GM19397 (cell line): ENCODE results near the gene TMEM107.
"Not testable (repeated sequence)": the region's sequence is repeated elsewhere in the genome, so short reads cannot be mapped to it uniquely, and the experiment has no call there.

Experiments used
- ATAC-seq: cut with Tn5 transposase; IDR thresholded peaks from one replicate; pipeline ENCODE4 v1.9.1; 2021; ENCODE audit warnings: mild to moderate bottlenecking, moderate library complexity; ENCODE audit not compliant: unreplicated experiment

Gene TMEM107

GRCh38 chr17:8176197-8176940 is at the start of gene TMEM107:
Gene TMEM107, minus strand, starts transcription at chr17:8176380. Its CDS starts 94 bp downstream, at chr17:8176286.
- ATAC-seq: peak; percentile 51

DNA sequence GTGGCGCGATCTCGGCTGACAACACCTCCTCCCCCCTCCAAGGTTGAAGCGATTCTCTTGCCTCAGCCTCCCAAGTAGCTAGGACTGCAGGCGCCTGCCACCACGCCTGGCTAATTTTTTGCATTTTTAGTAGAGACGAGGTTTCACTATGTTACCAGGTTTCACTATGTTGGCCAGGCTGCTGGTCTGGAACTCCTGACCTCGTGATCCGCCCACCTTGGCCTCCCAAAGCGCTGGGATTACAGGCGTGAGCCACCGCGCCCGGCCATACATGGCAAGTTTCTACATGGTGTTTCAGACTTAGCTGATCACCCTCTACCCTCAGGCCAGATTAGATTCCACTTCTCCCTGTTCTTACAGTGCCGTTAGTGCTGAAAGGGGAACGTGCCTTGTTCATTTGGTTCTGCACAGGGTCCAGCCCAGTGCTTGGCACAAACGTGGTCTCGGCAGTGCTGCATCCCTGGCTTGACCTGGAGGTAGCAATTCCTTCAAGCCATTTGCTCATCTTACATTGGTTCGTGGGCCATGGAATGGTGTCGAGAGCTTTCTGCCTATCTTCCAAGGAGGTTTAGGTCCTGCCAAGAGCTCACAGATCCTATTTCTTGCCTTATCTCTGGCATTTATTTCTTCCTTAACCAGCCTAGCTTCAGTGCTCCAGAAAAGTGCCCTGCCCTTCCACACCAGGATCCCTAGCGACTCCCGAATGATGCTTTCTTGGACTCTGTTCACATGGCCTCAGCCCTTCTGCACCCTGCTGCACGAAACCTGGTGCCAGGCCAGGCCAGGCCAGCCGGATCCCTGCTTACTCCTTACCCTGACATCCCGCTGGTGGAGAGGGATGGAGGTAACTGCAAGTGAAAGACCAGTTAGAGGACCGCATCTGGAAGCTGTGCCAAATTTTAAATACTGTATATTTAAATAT is 49.0 kb upstream of the TMEM107 start:
- ATAC-seq: no peak

- ATAC-seq: peak; percentile 9
These were observed 47.4 kb upstream of the TMEM107 start for GRCh38 chr17:8223356-8224126.

DNA sequence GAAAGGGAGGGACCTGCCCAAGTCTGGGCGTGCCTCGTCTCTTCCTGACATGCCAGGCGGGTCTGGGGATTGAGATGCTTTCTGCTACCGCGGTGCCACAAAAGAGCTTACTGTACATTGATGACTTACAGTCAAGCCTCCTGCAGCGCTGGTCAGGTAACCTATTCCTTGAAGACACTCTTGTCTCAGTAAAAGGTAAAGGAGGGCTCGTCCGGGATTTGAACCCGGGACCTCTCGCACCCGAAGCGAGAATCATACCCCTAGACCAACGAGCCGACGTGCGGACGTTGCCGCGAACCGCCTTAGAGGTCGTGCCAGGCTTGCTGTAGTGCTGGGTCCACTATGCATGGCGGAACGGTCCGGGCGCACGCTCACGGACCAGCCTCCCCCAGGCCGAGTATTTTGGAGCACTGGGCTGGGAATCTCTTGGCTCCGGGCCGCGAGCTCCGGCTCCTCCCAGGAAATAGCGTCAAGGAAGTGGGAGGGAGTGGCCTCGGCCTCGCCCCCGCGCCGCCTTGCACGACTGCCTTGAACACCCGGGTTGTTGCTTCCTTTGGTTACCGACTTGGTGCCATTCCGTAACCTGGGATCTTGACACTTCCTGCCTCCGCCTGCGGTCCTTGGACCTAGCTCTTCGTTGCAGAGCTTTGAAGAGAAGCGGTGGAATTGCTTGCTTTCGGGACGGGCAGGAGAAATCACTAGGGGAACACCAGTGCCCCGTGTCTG is 46.6 kb upstream of the TMEM107 start:
- ATAC-seq: peak; percentile 34

DNA sequence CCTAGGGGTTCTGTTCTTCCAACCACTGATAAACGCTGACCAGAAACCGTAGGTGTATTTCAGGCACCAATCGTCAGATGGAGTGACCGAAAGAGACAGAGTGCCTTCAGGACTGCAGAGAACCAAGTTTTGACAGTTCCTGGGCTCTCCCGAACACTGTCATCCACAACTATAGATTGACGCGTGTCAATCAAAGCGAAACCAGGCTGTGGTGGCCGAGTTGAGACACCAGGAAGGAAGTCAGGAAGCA is 46.1 kb upstream of the TMEM107 start:
- peak; percentile 29 for ATAC-seq

- peak; percentile 36 for ATAC-seq
These were observed 45.6 kb upstream of the TMEM107 start for GRCh38 chr17:8221663-8222379.

DNA sequence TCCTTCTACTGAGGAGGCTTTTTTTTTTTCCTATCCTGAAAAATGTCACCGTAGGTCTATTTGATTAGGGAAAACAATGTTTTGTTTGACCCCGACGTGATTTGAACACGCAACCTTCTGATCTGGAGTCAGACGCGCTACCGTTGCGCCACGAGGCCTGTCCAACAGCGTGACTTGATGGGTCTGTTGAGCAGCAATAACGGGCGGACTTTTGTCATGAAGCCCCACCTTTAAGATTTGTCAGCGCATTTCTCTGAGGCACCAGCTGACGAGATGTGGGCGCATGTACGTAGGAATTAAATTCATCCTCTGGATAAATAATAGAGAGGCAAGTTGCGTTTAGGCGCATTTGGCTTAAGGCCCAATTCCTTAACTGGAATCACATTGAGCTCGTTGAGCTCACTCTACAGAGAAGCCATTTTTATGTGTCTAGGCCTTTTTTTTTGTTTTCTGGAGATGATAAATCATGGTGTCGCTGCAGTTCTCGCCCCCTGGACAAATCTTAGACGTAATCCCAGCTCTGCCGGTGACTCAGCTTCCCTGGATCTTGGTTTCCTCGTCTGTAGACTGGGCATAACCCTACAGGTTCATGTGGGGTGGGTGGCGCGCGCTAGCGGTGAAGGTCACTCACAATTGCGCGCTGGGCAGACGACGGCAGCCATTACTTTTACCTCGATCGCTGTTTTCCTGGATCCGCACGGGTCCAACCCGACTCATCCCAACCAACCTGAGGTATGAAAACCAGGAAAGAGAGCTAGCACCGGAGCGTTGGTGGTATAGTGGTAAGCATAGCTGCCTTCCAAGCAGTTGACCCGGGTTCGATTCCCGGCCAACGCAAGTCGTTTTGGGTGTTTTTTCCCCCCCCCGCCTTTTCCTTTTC is 44.8 kb upstream of the TMEM107 start:
- peak; percentile 27 for ATAC-seq

DNA sequence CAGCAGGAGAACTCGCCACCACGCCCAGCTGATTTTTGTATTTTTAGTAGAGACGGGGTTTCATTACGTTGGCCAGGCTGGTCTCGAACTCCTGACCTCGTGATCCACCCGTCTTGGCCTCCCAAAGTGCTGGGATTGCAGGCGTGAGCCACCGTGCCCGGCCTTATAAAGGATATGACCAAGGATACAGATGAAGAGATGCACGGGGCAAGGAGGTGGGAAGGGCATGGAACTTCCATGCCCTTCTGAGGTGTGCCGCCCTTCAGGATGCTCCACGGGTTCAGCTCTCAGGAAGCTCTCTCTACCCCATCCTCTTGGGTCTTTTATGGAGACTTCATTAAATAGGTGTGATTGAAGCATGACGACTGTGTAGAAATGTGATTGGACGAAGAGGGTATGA is 37.8 kb upstream of the TMEM107 start:
- ATAC-seq: not testable (repeated sequence)

- ATAC-seq: no peak
These were observed 36.4 kb upstream of the TMEM107 start for GRCh38 chr17:8212312-8213180.

GRCh38 chr17:8210761-8211458 is 34.7 kb upstream of the TMEM107 start:
- ATAC-seq: no peak

- peak; percentile 71 for ATAC-seq
These were observed 34.0 kb upstream of the TMEM107 start, which contains the start of gene AURKB for GRCh38 chr17:8209907-8210760. Gene AURKB, minus strand, starts transcription at chr17:8210575. Its CDS starts 351 bp downstream, at chr17:8210224.

- ATAC-seq: no peak
These were observed 30.4 kb upstream of the TMEM107 start for GRCh38 chr17:8206536-8206935.

GRCh38 chr17:8204761-8205555 is 28.8 kb upstream of the TMEM107 start:
- ATAC-seq: no peak

GRCh38 chr17:8192070-8192815 is 16.1 kb upstream of the TMEM107 start:
- ATAC-seq: no peak

- no peak for ATAC-seq
These were observed 14.3 kb upstream of the TMEM107 start for GRCh38 chr17:8190506-8190905.
